SKM-1 treated with dmso at 0.1 percent for 144 hours (cell line): Measurements from ENCODE around the gene MED13L.

ENCODE experiments used
- DNase-seq: peaks from one replicate; lab custom pipeline; 2025; ENCODE audit not compliant: unreplicated experiment; lab: John Stamatoyannopoulos, UW

Gene MED13L

DNA sequence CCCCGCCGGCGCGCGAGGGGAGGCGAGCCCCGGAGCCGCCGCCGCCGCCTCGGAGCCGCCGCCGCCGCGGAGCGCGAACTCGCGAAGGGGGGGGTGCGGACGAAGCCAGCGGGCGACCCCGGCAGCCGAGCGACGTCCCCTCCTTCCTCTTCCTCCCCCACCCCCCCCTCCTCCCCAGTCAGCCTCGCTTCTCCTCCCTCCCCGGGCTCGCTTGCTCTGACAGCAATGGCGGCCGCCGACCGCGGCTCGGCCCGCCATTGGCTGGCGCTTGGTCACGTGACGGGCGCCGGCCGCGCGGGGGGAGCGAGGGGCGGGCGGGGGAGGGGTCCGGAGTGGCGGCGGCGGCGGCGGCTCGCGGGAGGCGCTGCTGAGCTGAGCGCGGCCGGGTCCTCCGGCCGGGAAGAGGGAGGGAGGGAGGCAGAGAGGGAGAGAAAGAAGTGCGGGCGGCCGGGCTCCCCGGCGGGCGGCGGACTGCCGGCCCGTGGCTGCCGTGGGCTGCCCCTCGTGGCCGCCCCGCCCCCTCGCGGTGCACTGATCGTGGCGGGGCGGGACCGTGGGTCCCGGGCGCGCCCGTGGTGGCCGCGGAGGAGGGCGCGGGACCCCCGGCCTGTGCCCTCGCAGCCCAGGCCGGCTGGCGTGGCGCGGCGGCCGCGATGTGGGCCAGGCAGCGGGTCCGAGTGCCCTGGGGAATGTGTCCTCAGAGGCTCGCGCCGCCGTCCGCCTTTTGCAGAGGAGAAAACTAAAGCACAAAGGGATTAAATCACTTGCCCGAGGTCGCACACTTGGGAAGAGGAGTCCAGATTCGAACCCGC, at the start of gene MED13L:
Gene MED13L (minus strand): TSS at position 227 of the 812 bp plus-strand sequence. CDS start 562 bp downstream, outside the sequence.
- DNase-seq = peak; percentile 64

GRCh38 chr12:116325336-116325664, 47.8 kb upstream of the MED13L start:
- DNase-seq = no peak

GRCh38 chr12:116324654-116325335, 47.3 kb upstream of the MED13L start:
- peak; percentile 45 for DNase-seq

DNA sequence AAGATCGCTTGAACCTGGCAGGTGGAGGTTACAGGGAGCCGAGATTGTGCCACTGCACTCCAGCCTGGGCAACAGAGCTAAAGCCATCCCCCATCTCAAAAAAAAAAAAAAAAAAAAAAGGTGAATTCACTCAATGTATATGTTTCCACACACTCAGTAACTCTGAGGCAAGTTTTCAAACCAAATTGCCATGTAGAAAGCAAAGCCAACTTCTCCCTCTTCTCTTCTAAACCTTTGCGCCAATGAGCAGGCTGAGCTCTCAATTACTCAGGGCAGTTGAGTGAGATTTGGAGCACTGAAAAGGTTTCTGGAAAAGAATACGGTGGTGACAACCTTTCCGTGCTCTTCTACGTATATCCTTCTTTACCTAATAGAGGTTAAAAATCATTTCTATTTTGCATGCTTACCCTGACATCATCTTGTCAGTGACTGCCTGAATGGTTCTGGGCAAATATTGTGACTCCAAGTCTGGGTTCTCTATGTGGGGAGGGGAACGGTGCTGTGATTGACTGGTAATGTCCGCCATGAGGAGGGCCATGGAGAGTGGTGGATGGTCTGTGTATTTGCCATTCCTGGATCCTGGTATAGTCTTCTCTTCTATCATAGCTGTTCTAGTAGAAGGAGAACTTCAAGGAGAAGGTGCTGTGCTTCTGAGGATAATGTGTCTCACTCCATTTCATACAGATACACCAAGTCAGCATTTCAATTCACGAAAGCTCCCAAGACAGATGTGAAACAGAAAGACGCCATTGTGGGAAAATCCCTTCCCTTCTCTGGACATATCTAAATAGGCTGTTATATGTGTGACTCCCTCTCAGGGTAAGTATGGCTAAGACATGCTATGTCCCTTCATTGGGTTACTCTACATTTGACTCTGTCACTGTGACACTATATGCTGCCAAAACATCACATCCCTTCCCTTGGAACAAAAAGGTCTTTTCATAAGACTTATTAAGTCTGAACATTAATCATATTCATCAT, 46.2 kb upstream of the MED13L start:
- DNase-seq = peak; percentile 16

DNA sequence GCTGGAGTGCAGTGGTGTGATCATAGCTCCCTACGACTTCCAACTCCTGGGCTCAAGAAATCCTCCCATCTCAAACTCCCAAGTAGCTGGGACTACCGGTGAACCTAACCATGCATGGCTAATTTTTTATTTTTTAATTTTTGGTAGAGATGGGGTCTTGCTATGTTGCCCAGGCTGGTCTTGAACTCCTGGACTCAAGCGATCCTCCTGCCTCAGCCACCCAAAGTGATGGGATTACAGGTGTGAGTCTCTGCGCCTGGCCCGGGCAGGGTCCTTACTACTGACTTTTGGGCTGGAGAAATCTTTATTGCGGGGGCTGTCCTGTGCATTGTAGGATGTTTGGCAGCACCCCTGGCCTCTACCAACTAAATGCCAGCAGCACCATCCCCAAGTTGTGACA, 44.4 kb upstream of the MED13L start:
- no peak for DNase-seq

- no peak for DNase-seq
These were observed 43.3 kb upstream of the MED13L start for GRCh38 chr12:116320791-116321217.

DNA sequence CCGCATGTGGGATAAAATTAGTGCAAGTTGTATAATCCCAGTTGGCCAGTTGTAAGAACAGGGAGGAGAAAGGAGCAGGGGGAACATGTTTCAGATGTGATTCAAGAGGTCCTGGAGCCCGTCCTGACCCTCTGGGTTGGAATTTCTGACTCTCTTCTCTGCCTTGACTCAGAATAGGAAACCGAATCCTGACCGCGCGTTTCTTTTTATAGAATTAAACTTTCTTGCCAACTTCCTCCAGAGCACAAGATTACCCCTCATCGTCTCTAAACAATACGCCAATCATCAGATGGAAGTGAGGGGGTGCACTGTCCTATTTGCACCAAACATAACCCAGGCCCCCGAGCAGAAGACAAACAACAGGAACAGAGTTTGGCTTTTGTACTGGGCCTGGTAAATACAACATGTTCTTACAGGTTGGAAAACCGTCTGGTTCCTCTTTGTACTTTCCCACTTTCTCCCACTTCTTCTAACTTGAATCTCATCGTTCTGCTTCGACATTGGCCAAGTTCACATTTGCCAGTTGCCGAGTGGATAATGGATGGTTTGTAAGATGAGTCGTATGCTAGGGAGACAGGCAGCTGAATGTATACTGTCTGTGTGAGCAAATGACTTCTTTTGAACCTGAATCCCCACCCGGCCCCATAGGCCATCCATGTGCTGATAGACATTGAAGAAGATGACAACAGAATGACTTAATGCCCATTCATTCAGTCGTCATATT, 42.6 kb upstream of the MED13L start:
- DNase-seq = peak; percentile 15

DNA sequence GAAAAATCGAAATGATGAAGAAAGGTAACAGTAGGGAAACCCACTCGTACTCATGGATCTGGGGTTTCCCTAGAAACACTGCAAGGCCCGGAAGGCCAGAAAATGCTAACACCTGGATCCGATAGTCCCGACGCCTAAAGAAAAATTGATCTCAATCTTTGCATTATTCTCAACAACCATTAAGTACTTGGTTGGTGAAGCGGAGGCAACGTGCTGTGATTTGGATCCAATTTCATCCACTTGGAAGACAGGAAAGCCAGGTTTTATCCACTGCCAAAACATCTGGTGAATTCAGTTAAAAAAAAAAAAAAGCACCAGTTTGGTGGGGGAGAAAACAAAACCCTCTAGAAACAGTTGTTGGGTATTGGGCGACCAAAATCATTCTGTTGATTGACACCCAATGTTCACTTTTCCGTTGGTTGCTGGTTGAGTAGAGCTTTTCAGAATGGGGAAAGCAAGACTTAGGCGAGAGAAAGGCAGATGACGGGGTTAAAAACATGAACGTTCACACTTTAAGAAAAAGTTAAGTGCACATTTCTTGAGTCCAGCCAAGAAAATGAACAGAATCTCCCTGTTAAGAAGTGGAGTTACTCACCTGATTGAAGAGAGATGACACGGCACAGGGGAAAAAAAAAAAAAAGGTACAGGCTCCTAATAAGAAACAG, 41.9 kb upstream of the MED13L start:
- no peak for DNase-seq

DNA sequence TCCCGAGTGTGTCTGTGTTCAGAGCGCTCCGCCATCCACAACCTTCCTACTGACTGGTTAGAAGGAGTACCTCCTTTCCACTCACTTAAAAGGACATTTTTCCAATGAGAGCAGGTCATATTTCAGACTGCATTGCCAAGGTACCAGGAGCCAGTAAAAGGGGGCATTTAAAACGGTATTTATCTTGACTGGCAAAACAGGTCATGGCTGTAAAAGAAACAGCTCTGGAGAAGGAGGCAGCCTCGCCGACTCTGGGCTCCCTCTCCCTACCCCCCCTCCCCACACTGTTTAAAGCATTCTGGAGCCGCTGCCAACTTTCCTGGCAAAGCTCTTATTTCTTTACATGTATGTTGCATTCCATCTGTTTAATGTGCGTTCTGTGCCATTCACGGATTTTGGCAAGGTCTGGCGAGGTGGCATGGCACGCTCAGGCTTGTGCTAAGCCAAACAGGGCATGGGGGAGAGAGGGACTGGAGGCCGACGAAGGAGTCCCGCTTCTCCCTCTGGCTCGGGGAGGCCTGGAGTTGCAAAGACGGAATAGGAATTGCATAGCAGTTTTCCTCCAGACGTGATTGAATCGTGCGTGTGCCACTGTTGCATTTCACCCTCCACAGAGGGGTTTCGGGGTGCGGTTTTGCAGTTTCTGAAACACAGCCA, 41.2 kb upstream of the MED13L start:
- DNase-seq = no peak

GRCh38 chr12:116317986-116318575, 40.6 kb upstream of the MED13L start:
- no peak for DNase-seq

- DNase-seq = no peak
These were observed 39.6 kb upstream of the MED13L start for GRCh38 chr12:116317139-116317538.

DNA sequence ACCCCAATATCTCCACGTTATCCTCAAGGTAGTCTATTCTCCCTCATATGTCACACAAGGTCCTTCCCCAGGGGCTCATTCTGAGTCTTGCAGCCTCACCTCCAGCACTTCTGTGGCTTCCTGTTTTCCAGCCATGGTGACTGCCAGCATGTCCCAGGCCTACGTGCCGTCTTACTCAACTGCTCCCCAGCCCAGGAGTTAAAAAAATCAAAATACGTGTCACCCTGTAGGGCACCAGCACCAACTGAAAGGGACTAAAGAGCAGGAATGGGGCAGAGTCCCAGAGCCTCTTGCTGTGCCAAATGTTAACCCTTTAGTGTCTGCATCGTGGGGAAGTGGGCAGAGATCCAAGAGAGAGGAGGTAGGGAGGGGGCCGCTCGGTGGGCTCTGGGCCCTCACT, 37.0 kb upstream of the MED13L start:
- peak; percentile 38 for DNase-seq

DNA sequence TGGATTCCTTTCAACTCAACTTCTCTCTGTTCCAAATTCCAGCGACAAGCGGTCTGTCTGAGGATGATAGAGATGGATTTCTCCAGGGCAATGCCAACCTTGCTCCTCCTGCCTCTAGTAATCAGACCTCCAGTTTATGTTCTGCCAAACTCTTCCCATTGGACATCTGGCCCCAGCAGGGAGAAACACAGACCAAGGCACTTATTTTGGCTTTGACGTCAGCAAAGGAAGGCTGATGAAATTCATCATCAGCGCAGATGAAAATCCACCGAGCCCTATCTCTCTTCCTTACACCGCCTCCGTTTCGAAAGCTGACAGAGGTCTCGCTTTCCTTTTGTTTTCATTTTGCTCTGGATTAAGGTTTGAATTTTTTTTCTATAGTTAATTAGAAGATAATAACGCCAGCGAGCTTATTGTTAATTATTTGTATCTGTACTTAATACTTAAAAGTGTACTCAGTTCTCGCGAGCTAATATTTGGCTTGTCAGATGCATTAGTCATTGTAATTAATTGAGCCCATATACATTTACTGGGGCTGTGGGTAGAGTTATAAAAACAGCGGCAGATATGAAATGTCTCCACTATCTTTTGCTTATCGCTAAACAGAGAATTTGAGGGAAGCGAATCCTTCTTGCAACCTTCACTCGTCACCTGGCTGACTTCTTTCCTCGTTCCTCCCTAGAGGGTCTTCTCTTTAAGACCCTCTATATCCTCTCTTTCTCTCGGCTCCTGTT, 35.9 kb upstream of the MED13L start:
- no peak for DNase-seq

DNA sequence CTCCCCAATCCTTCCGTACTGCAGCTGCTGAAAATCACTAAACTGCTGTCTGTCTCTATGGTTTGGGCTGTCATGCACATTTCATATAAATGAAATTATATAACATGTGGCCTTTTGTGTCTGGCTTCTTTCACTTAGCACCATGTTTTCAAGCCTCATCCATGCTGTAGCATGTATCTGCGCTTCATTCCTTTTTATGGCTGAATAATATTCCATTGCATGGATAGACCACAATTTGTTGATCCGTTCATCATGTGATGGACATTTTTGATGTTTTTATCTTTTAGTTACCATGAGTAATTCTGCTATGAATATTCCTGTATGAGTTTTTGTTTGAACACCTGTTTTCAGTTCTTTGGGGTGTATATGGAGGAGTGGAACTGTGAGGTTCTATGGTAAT, 32.6 kb upstream of the MED13L start:
- no peak for DNase-seq

GRCh38 chr12:116309343-116309742, 31.9 kb upstream of the MED13L start:
- no peak for DNase-seq

DNA sequence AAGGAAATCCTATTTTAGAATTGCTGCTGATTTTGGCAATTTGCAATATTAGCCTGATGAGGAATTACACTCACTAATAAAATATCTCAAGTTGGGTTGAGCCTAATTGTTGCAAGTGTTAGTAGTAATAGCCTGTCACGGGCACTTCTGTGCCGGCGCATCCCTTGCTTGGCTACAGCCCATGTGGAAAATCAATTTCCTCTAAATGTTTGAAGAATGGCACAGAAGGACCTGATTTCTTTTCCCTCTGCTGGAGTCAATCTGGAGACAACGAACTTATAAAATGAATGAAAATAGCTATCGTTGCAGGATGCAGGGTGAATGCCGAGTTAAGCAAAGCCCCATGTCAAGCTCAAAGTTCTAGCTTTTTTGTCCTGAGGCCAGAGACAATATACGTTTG, 31.2 kb upstream of the MED13L start:
- DNase-seq = no peak

DNA sequence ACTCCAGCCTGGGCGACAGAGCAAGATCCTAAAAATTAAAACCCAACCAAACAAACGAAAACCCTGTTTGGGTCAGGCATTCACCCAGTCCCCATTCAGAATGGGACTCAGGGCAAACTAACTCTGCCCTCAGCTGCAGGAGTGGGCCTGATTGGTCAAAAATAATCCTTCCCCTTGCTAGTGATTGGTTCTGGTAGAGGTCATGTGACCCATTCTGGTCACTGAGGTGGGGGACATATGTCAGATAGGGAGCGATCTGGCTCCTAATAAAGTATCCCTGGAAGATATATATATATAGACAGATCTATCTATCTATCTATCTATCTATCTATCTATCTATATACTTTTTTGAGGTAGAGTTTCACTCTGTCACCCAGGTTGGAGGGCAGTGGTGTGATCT, 29.5 kb upstream of the MED13L start:
- no peak for DNase-seq

DNA sequence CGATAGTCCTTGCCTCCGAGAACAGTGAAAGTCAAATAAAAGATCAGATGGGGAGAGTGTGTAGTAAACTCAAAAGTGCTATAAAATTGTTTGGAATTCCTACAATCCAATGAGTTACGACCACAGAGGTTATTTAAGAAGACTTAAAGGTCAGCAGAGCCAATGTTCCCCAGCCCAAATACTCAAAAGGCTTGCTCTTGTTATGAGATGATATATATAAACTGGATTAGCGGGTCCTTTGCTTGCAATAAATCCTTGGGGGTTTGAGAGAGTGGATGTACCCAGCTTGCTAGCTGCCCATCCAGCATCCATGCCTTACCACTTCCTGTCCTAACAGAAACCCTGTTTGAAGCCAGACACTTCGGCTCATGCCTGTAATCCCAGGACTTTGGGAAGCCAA, 29.0 kb upstream of the MED13L start:
- no peak for DNase-seq

DNA sequence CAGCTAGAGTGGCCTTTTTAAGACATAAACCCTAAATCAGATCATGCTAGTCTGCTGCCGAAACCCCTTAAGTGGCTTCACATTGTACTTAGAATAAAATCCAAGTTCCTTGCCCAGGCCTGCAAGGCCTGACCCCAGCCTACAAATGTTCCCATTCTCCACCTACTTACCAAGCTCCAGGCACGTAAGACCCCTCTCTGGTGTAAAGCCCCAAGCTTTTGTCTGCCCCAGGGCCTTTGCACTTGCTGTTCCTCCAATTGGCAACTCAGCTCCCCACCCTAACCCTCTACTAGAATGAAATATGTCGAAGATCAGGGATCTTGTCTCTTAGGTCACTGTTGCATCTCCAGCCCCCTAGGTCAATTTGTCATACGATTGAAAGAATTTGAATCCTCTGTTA, 27.1 kb upstream of the MED13L start:
- DNase-seq = no peak
